Measurements from ENCODE around the gene CADPS2.

DNA sequence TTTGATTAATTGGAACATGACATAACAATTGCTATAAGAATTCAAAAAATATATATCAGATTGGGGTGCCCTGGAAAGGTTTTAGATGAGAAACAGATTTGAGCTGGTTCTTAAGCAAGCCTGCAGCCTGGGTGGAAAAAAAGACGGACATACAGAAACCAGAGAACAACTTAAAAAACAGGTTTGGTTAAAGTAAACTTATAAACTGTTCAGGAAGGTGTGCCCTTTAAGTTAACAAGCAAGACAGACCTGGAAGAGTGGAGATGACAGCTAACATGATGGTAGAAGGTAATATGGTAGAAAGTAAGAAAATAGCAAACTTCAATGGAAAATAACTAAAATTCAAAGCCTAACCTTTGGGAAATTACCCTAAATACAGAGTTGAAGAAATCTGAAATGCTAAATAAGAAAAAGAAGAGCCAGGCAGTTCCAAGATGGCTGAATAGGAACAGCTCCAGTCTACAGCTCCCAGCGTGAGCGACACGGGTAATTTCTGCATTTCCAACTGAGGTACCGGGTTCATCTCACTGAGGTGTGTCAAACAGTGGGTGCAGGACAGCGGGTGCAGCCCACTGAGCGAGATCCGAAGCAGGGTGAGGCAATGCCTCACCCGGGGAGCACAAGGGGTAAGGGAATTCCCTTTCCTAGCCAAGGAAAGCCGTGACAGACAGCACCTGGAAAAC lies 52.2 kb downstream of the CADPS2 start:
- TF ChIP-seq, protein P1, sequence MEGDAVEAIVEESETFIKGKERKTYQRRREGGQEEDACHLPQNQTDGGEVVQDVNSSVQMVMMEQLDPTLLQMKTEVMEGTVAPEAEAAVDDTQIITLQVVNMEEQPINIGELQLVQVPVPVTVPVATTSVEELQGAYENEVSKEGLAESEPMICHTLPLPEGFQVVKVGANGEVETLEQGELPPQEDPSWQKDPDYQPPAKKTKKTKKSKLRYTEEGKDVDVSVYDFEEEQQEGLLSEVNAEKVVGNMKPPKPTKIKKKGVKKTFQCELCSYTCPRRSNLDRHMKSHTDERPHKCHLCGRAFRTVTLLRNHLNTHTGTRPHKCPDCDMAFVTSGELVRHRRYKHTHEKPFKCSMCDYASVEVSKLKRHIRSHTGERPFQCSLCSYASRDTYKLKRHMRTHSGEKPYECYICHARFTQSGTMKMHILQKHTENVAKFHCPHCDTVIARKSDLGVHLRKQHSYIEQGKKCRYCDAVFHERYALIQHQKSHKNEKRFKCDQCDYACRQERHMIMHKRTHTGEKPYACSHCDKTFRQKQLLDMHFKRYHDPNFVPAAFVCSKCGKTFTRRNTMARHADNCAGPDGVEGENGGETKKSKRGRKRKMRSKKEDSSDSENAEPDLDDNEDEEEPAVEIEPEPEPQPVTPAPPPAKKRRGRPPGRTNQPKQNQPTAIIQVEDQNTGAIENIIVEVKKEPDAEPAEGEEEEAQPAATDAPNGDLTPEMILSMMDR (IDR thresholded peaks at IDR 0.05): no peak
- no peak for TF ChIP-seq POLR2A (IDR thresholded peaks at IDR 0.05)

Data from right lobe of liver (tissue), 4 donors.